H1 (cell line): ENCODE data around the gene TPD52L1. TPM values are rescaled to one million over a fixed set of nuclear protein-coding genes. Genes with fewer than 3 reads are reported as not detected.

Experiments
- CTCF ChIA-PET: fragments of 300-600 bp; sonication (Branson Sonifier 250); formaldehyde crosslinking; loops from one replicate; lab custom pipeline; 2021; ENCODE audit not compliant: partially characterized antibody; lab: Charles Lee
- POLR2A ChIA-PET: fragments of 300-600 bp; sonication (Branson Sonifier 250); formaldehyde crosslinking; loops from one replicate; lab custom pipeline; 2021; ENCODE audit warnings: inconsistent platforms; ENCODE audit not compliant: partially characterized antibody; lab: Charles Lee
- DNase-seq, 2 experiments: peaks; one replicate each; pipeline versions ENCODE4 v3.0.0 to v3.0.0-alpha.2; 2010 to 2022; ENCODE audit warnings: low spot score in 2 of 2, low read depth in 1 of 2, mixed read lengths in 1 of 2
- FAIRE-seq: peaks from 2 replicates; lab custom pipeline; 2011; peaks lifted over from hg19 to GRCh38; lab: Jason Lieb, UNC
- H2AFZ ChIP-seq: 2 replicates; pipeline ENCODE4 v1.8.1; 2012; ENCODE audit warnings: low read length, inconsistent platforms
- H2AK5ac ChIP-seq: 2 replicates; pipeline ENCODE4 v1.6.1; 2013; ENCODE audit warnings: low read depth, low read length
- H2BK120ac ChIP-seq: replicated peaks from 2 replicates; pipeline ENCODE3; 2013; ENCODE audit warnings: low read depth, low read length, inconsistent platforms
- H2BK12ac ChIP-seq: 2 replicates; pipeline ENCODE4 v1.6.1; 2013; ENCODE audit warnings: low read depth, low read length
- H2BK15ac ChIP-seq: 2 replicates; pipeline ENCODE4 v1.6.1; 2013; ENCODE audit warnings: low read length
- H2BK20ac ChIP-seq: 2 replicates; pipeline ENCODE4 v1.6.1; 2013; ENCODE audit warnings: low read length
- H2BK5ac ChIP-seq: 2 replicates; pipeline ENCODE4 v1.6.1; 2013; ENCODE audit warnings: low read depth, low read length
- H3K14ac ChIP-seq: 2 replicates; pipeline ENCODE4 v1.6.1; 2013; ENCODE audit warnings: inconsistent platforms; ENCODE audit not compliant: insufficient read length
- H3K18ac ChIP-seq: 2 replicates; pipeline ENCODE4 v1.6.1; 2013; ENCODE audit warnings: low read length; ENCODE audit errors: extremely low read depth
- H3K23ac ChIP-seq: 2 replicates; pipeline ENCODE4 v1.6.1; 2013; ENCODE audit warnings: inconsistent platforms; ENCODE audit not compliant: insufficient read length
- H3K23me2 ChIP-seq: 2 replicates; pipeline ENCODE4 v1.6.1; 2013; ENCODE audit warnings: low read depth, low read length
- H3K27ac ChIP-seq: 2 replicates; pipeline ENCODE4 v1.6.1; 2011; ENCODE audit warnings: low read depth, low read length, inconsistent platforms
- H3K27me3 ChIP-seq, 4 experiments: replicated peaks in 1 of 4; 1 replicate in 1 of 4; 2 replicates in 3 of 4; pipeline versions ENCODE4 v1.6.1 to v1.8.1; 2011 to 2013; ENCODE audit warnings: low read length in 3 of 4, mild to moderate bottlenecking in 3 of 4, inconsistent platforms in 2 of 4, mixed read lengths in 2 of 4, moderate library complexity in 1 of 4; ENCODE audit not compliant: control insufficient read depth in 3 of 4, insufficient read depth in 3 of 4; ENCODE audit errors: extremely low read depth in 1 of 4
- H3K36me3 ChIP-seq, 4 experiments: 2 replicates each; pipeline versions ENCODE4 v1.6.1 to v1.8.1; 2011 to 2013; ENCODE audit warnings: mild to moderate bottlenecking in 4 of 4, low read length in 3 of 4, moderate library complexity in 2 of 4, control low read depth in 1 of 4, inconsistent platforms in 1 of 4; ENCODE audit not compliant: insufficient read depth in 4 of 4, control insufficient read depth in 2 of 4
- H3K4ac ChIP-seq: replicated peaks from 2 replicates; pipeline ENCODE3; 2013; ENCODE audit warnings: low read length, low read depth, mixed read lengths, inconsistent platforms; ENCODE audit not compliant: insufficient read length
- H3K4me1 ChIP-seq, 4 experiments: replicated peaks in 1 of 4; 1 replicate in 1 of 4; 2 replicates in 3 of 4; pipeline versions ENCODE4 v1.6.1 to v1.8.1; 2011 to 2013; ENCODE audit warnings: low read length in 3 of 4, inconsistent platforms in 2 of 4, mixed read lengths in 1 of 4; ENCODE audit not compliant: insufficient read depth in 4 of 4, control insufficient read depth in 3 of 4
- H3K4me2 ChIP-seq, 2 experiments: 2 replicates each; pipeline versions ENCODE4 v1.6.1 to v1.8.1; 2011 to 2013; ENCODE audit warnings: low read depth in 2 of 2, low read length in 2 of 2, control low read depth in 1 of 2, inconsistent platforms in 1 of 2, mild to moderate bottlenecking in 1 of 2; ENCODE audit not compliant: insufficient read depth in 1 of 2
- H3K4me3 ChIP-seq, 4 experiments: fragments of 200-600, 300-600 bp in 1 of 4; sonication (generic), shearing (Covaris generic), sonication (Bioruptor Twin) in 1 of 4; 2 replicates each; pipeline versions ENCODE4 v1.5.1 to v1.8.1; 2011 to 2016; ENCODE audit warnings: low read length in 4 of 4, low read depth in 3 of 4, control low read depth in 2 of 4, inconsistent platforms in 2 of 4, mild to moderate bottlenecking in 2 of 4, mixed read lengths in 1 of 4, moderate library complexity in 1 of 4; ENCODE audit not compliant: insufficient read depth in 2 of 4; ENCODE audit errors: extremely low read depth in 1 of 4
- H3K56ac ChIP-seq: replicated peaks from 2 replicates; pipeline ENCODE3; 2013; ENCODE audit warnings: low read depth, mild to moderate bottlenecking, mixed read lengths, low read length, inconsistent platforms; ENCODE audit not compliant: insufficient read length
- H3K79me1 ChIP-seq: 2 replicates; pipeline ENCODE4 v1.6.1; 2013; ENCODE audit warnings: low read depth, low read length, control low read depth
- H3K79me2 ChIP-seq, 2 experiments: 2 replicates each; pipeline versions ENCODE4 v1.6.1 to v1.8.1; 2012 to 2013; ENCODE audit warnings: low read length in 2 of 2, mild to moderate bottlenecking in 2 of 2, inconsistent platforms in 1 of 2; ENCODE audit not compliant: insufficient read depth in 2 of 2, control insufficient read depth in 1 of 2
- H3K9ac ChIP-seq, 4 experiments: replicated peaks in 1 of 4; 1 replicate in 1 of 4; 2 replicates in 3 of 4; pipeline versions ENCODE4 v1.6.1 to v1.8.1; 2011 to 2013; ENCODE audit warnings: low read depth in 3 of 4, low read length in 3 of 4, control low read depth in 2 of 4, mild to moderate bottlenecking in 2 of 4, moderate library complexity in 2 of 4, inconsistent platforms in 1 of 4; ENCODE audit errors: extremely low read depth in 1 of 4
- H3K9me3 ChIP-seq, 2 experiments: 2 replicates each; pipeline versions ENCODE4 v1.6.1 to v1.8.1; 2012 to 2013; ENCODE audit warnings: mild to moderate bottlenecking in 2 of 2, moderate library complexity in 2 of 2, control low read depth in 1 of 2, inconsistent platforms in 1 of 2, low read depth in 1 of 2, low read length in 1 of 2, mixed read lengths in 1 of 2; ENCODE audit not compliant: insufficient read depth in 2 of 2
- H4K20me1 ChIP-seq, 2 experiments: replicated peaks in 1 of 2; 2 replicates each; pipeline versions ENCODE3 to v1.8.1; 2011 to 2013; ENCODE audit warnings: inconsistent platforms in 2 of 2, low read length in 2 of 2, mild to moderate bottlenecking in 1 of 2; ENCODE audit not compliant: insufficient read depth in 2 of 2, control insufficient read depth in 1 of 2
- H4K5ac ChIP-seq: 2 replicates; pipeline ENCODE4 v1.6.1; 2013; ENCODE audit warnings: low read length, low read depth, mixed read lengths, inconsistent platforms; ENCODE audit not compliant: insufficient read length
- H4K8ac ChIP-seq: 2 replicates; pipeline ENCODE4 v1.8.0; 2013; ENCODE audit warnings: mild to moderate bottlenecking, moderate library complexity, low read length, inconsistent platforms; ENCODE audit not compliant: insufficient read depth; ENCODE audit errors: extremely low read depth
- H4K91ac ChIP-seq: replicated peaks from 2 replicates; pipeline ENCODE3; 2013; ENCODE audit warnings: low read length, mixed read lengths, inconsistent platforms; ENCODE audit not compliant: insufficient read length
- BCL11A ChIP-seq, 2 experiments: IDR thresholded peaks; one replicate each; pipeline ENCODE4 v1.6.1; 2011; ENCODE audit warnings: low read depth in 2 of 2, low read length in 2 of 2, mild to moderate bottlenecking in 2 of 2
- EGR1 ChIP-seq: IDR thresholded peaks from 2 replicates; pipeline ENCODE4 v1.6.1; 2011; ENCODE audit warnings: low read depth, low read length, borderline replicate concordance
- RXRA ChIP-seq: IDR thresholded peaks from 2 replicates; pipeline ENCODE4 v1.6.1; 2011; ENCODE audit warnings: low read depth, mild to moderate bottlenecking, low read length, moderate library complexity; ENCODE audit not compliant: insufficient read depth
- WGBS, 2 experiments: shearing (Covaris generic) in 1 of 2; methylation state at CpG; one replicate each; pipeline versions ENCODE4 v1.1.6 to v1.1.7; 2013 to 2015; ENCODE audit warnings: low lambda C conversion rate in 2 of 2, mixed read lengths in 2 of 2, inconsistent platforms in 1 of 2, low coverage in 1 of 2, missing lambda C conversion rate in 1 of 2; ENCODE audit not compliant: insufficient replicate concordance in 2 of 2, insufficient coverage in 1 of 2, insufficient read length in 1 of 2; ENCODE audit errors: extremely low coverage in 1 of 2, missing lambda C conversion rate in 1 of 2; 5-methylcytosine and 5-hydroxymethylcytosine counted together
- polyA plus RNA-seq, 7 experiments: library from polyadenylated mRNA; depleted of rRNA in 3 of 7; stranded (reverse) in 5 of 7; unstranded in 2 of 7; fragments of >200 nt in 5 of 7; fragments of 200-250 nt in 2 of 7; gene quantifications; 1 replicate in 5 of 7; 2 replicates in 1 of 7; 4 replicates in 1 of 7; pipeline versions ENCODE4 v1.2.1 to v1.2.3, GENCODE V29; 2011 to 2013; ENCODE audit warnings: missing spikeins in 2 of 7, mixed read lengths in 2 of 7
- total RNA-seq: library from RNA; stranded (reverse); fragmentation: NEBNext Ultra II Directional; extraction: Animal tissue kit (Norgen Biotek cat#: 25700); gene quantifications from 2 replicates; pipeline ENCODE4 v1.2.1, GENCODE V29; 2021

TPD52L1 gene
- total and polyA plus RNA-seq, 2 of the 8 experiments (the other 6 are each of a cell fraction or from before 2014, with no cell fraction given): 7.4 to 14.2 TPM

DNA sequence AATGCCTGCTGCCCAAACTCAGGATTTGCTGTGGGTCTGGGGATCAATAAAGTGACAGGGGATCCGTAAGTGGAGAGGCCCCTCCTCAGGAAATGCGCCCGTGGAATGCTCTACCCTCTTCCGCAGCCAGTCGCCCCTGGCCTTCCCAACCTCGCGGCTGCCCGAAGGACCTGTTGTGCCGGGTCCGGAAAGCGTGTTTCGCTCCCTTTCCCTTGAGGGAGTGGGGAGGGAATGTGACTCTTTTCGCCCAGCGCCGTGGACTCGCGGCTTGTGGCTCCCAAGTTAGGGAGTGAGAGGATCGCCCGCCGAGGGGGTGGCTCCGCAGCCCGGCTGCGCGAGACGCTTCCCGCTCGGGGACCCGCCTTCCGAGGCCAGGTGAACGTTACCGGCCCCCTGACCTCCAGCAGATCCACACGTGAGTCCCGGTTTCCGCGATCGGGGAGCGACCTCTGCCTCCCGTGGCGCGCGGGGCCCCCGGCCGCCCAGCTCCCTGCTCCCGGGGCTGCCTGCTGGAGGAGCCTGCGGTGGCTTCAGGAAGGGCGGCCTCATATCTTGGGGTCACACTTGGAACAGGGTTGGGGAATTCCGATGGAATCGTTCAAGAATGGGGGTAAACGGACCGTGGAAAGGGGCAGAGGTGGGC lies 666 bp downstream of the TPD52L1 start:
- Histone ChIP-seq H3K4ac (no peak overlapping the region), H2BK15ac (no peak overlapping the region), H2BK12ac (peak overlapping the region; percentile 45; the same call in 1 of the 2 replicates), H3K9ac (peak overlapping the region in 2 of 4 experiments; percentile 5 to 28; a peak in 2 of 7 replicates), H3K79me1 (no peaks in the 10 kb centered on the region), H3K9me3 (no peaks in the 10 kb centered on the region), H3K27ac (no peak overlapping the region), H2AK5ac (no peak overlapping the region), H4K8ac (peak overlapping the region; percentile 39; the same call in 1 of the 2 replicates), H3K56ac (no peak overlapping the region), H2BK20ac (peak overlapping the region; percentile 49; the same call in 1 of the 2 replicates), H3K4me2 (peak overlapping the region; percentile 87 to 90), H3K23ac (no peak overlapping the region), H3K79me2 (no peaks in the 10 kb centered on the region), H3K36me3 (no peaks in the 10 kb centered on the region), H4K91ac (no peak overlapping the region), H4K5ac (no peak overlapping the region), H3K4me3 (peak overlapping the region; percentile 54 to 85 (median 66)), H4K20me1 (no peaks in the 10 kb centered on the region), H3K27me3 (peaks cover 0 to 23% (median 14%) of the 10 kb centered on the region in 4 experiments; a peak in 6 of 7 replicates), H3K18ac (peak overlapping the region; percentile 79), H3K4me1 (peaks cover 0 to 3% (median 1%) of the 10 kb centered on the region in 4 experiments; a peak in 2 of 7 replicates), H3K23me2 (peaks cover 13% of the 10 kb centered on the region; the same call in 1 of the 2 replicates), H2BK5ac (no peak overlapping the region), H3K14ac (no peak overlapping the region), H2AFZ (peak overlapping the region; percentile 99), H2BK120ac (peak overlapping the region; percentile 38)
- CTCF ChIA-PET: interaction anchor here (0.7 to 3.3 kb wide), 28 partner anchors 11 to 799 kb away, joined by 3 to 28 read pairs (median 4); no protein-coding TSS in a partner anchor
- 1% methylated on average over 16 of the region's 50 CpGs; no CpG with 5 or more reads in 1 of the 2 experiments for whole genome bisulfite sequencing, 2 experiments
- peak in 1 of 2 experiments; percentile 69 for DNase-seq
- FAIRE-seq: no peak
- POLR2A ChIA-PET: interaction anchor here (0.9 to 1.2 kb wide), 2 partner anchors 147 to 638 kb away, joined by 4 to 5 read pairs; partner anchors contain the start of gene HDDC2
- TF ChIP-seq EGR1 (no peak), RXRA (no peak), BCL11A (IDR thresholded peaks at IDR 0.05; ENCODE audit: low read depth in 2 of 2, low read length in 2 of 2) (no peak)
